A172 (cell line): Measurements from ENCODE around the gene NAPSA. TPM values are rescaled to one million over a fixed set of nuclear protein-coding genes. Genes with fewer than 3 reads are reported as not detected.

ENCODE experiments used
- DNase-seq: peaks from one replicate; pipeline ENCODE4 v3.0.0-alpha.2; 2015; ENCODE audit warnings: low spot score
- total RNA-seq: library from RNA; depleted of rRNA; stranded (reverse); fragments of >200 nt; shearing (Covaris generic); gene quantifications from 2 replicates; pipeline ENCODE4 v1.2.3, GENCODE V29; 2014

Gene NAPSA
- total RNA-seq, 1 experiment from 2014 or later = 0.16 TPM

DNA sequence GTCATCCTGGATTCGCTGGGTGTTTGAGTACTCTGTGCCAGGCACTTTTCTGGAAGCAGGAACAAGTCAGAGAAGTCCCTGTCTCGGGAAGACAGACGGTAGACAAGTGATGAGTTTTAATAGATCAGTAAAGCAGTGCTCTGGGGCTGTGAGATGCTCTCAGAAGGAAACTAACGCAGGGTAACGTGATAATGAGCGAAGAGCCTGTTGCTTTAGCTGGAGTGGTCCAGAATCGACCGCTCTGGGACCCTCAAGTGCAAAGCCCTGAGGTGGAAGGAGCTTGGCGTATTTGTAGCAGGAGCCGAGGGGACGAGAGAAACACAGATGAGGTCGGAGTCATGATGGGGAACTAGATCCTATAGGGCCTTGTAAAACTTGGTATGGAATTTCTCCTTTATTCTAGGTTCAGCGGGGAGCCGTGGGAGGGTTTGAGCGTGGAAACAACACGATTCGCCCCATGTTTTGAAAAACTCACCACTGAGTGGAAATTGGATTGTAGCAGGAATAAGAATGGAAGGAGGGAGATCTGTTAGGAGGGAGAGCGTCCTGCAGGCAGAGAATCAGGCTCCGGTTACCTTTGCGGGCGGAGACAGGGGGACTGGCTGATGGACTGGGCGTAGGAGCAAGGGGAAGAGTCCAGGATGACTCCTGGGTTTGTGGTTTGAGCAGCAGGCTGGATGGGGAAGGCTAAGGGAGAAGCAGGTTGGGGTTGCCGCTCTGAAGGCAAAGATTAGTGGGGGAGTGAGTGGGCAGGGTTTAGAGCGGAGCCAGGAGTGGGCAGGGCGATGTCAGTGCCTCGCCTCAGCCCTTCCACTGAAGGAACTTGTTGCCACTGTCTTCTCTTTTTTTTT is 19.5 kb upstream of the NAPSA start:
- DNase-seq = peak; percentile 35

DNA sequence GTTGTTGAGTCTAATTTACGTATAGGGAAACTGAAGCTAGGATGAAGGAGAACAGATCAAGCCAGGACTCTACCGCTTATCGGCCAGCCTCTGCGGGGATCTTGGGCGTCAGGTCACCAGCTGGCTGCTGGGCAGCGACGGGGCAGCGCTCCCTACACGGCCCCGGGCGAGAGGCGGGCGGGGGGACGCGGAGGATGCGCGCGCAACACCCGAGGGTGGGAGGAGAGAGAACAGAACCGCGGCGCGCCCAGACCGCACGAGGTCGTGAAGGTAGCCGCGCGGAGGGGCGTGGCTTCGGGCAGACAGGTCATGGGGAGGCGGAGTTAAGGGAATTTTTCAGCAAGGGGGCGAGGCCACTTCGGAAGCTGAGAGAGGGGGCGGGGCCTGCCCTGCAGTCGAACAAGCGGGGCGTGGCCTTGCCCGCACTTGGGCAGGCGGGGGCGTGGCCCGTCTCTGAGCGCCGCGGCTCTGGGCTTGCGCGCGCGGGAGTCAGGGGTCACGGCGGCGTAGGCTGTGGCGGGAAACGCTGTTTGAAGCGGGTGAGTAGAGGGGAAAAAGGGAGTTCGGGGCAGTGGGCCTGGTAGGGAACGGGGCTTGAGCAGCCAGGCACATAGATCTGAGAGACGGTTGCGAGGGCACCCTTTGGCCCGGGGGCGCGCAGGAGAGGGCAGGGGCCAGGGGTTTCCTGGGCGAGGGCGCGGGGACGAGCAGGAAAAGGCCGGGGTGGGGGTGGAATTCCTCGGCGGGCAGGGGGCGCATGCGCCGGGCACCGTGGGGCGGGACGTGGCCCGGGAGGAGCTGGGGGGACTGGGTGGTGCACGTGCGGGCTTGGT is 18.6 kb upstream of the NAPSA start, which contains the start of gene POLD1:
Gene POLD1 (plus strand): TSS at position 496 of the 833 bp plus-strand sequence. CDS start 14,505 bp downstream, outside the sequence.
- peak; percentile 96 for DNase-seq

DNA sequence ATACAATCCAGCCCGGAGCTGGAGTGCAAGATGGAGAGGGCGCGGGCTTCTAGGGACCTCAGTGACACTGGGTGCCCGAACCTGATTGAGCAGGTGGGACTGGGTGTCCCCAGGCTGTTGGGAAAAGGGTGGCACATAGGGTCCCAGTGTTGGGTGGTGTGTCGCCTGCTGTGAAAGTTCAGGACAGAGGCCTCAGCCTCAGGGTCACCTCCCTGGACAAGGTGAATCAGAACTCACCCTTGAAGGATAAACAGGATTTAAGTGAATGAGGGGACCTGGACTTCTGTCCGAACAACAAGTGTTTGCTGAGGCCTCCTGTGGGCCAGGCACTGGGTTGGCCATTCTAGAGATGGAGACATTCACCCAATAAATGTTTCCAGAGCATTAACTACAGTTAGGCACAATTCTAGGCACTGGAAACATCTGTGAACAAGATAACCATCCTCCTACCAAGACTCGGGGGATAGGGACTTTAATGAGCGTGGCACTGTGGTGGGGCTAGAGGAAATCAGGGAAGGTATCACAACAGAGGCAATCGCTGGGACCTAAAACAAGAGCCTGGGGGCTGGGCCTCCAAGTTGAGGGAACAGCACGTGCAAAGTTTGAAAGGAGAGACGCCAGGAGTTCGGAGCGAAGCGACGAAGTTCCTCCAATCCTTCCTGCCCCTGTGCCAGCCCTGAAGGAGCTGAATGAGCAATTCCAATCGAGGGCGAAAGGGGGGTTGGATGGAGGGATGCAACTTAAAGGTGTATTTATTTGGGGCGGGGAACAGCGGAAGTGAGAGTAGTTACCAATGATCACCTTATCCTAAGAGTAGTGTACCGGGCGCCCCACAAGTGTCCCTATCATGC is 17.8 kb upstream of the NAPSA start:
- DNase-seq = no peak

DNA sequence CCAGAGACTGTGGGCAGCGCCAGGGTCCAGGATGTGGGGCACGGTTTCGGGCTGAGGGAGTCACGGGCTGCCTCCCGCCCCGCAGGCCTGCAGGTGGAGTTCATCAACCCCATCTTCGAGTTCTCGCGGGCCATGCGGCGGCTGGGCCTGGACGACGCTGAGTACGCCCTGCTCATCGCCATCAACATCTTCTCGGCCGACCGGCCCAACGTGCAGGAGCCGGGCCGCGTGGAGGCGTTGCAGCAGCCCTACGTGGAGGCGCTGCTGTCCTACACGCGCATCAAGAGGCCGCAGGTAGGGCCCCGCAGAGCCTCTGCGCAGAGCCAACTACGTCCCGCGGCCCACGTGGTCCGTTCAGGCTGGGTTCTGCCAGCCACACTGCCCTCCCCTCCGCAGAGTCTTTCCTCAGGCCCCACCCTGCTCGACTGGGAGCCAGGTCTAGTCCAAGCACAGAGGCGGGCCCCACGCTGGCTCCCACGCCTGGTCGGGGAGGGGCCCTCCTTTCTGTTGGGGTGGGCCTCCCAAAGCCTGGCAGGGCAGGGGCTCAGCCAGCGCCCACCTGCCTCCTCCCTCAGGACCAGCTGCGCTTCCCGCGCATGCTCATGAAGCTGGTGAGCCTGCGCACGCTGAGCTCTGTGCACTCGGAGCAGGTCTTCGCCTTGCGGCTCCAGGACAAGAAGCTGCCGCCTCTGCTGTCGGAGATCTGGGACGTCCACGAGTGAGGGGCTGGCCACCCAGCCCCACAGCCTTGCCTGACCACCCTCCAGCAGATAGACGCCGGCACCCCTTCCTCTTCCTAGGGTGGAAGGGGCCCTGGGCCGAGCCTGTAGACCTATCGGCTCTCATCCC is 16.7 kb upstream of the NAPSA start:
- no peak for DNase-seq

DNA sequence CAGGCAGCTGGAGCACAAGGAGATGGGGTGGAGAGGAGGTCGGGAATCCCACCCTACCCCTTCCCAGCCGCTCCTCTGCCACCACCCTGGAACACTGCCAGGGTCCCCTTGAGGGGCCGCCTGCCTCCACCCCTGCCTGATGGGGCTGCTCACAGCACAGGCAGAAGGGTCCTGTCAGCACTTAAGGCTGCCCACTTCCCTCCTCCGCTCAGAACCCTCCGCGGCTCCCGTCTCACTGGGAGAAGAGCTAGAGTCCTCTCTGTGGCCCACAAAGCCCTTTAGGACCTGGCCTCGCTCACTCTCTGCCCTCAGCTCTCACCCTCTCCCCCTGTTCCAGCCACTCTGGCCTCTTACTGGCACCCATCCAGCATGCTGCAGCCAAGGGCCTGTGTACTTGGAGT is 15.3 kb upstream of the NAPSA start:
- no peak for DNase-seq

DNA sequence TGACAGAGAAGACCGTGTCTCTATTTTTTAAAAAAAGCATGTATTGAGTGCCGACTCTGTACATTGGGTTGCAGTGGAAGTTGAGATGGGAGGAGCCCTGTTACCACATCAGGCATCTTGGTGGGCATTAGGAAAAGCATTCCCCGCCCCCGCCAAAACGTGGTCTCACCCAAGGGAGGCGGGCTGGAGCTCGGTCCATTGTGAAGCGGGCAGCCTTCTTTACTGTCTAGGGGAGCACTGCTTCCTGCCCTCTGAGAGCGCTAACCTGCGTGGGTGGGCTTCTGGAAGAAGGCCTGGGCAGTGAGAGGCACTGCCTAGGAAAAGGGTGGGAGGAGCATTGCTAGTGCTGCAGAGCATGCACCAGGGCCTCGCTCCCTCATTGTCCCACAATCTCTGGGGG is 14.7 kb upstream of the NAPSA start:
- DNase-seq = no peak

DNA sequence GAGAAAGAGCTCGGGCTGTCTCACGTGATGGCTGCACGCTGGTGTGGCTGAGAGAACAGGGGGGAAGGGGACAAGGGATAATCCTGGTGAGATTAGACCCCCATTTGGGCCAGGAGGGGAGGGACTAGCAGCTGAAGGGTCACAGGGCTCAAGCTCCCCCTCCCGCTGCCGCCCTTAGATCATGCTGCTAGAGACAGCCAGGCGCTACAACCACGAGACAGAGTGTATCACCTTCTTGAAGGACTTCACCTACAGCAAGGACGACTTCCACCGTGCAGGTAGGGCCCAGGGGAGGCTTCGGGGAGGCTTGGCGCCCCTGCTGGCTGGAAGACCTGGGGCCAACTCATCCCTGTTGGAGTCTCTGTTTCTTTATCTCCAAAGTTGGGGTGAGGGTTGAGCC is 14.2 kb upstream of the NAPSA start:
- DNase-seq = no peak

DNA sequence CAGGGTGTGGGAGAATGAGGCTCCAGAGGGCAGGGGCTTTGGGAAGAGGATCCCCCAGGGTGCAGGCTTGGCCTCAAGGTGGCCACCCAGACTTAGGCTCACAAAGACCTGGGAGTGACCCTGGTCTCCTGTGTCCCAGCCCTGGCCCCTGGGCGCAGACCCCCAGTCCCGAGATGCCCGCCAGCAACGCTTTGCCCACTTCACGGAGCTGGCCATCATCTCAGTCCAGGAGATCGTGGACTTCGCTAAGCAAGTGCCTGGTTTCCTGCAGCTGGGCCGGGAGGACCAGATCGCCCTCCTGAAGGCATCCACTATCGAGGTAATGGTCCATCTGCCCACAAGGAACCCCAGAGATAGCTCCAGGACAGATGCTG is 13.4 kb upstream of the NAPSA start:
- no peak for DNase-seq

DNA sequence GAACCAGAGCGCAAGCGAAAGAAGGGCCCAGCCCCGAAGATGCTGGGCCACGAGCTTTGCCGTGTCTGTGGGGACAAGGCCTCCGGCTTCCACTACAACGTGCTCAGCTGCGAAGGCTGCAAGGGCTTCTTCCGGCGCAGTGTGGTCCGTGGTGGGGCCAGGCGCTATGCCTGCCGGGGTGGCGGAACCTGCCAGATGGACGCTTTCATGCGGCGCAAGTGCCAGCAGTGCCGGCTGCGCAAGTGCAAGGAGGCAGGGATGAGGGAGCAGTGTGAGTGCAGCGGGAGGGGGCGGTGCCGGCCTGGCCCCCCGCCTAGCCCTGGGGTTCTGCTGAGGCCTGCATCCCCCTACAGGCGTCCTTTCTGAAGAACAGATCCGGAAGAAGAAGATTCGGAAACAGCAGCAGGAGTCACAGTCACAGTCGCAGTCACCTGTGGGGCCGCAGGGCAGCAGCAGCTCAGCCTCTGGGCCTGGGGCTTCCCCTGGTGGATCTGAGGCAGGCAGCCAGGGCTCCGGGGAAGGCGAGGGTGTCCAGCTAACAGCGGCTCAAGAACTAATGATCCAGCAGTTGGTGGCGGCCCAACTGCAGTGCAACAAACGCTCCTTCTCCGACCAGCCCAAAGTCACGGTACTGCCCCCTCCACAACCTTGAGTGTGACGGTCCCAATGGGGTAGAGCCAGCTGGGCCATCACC is 12.9 kb upstream of the NAPSA start:
- no peak for DNase-seq

DNA sequence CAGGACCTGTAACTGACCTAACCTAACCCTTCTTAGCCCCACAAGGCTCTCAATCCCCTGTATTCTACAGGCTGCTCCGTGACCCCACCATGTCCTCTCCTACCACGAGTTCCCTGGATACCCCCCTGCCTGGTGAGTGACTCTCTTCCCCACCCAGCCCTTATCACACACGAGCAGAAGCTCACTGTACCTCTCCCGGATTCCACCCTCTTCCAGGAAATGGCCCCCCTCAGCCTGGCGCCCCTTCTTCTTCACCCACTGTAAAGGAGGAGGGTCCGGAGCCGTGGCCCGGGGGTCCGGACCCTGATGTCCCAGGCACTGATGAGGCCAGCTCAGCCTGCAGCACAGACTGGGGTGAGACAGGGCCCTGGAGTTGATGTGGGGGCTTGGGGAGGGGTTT is 12.1 kb upstream of the NAPSA start:
- no peak for DNase-seq

DNA sequence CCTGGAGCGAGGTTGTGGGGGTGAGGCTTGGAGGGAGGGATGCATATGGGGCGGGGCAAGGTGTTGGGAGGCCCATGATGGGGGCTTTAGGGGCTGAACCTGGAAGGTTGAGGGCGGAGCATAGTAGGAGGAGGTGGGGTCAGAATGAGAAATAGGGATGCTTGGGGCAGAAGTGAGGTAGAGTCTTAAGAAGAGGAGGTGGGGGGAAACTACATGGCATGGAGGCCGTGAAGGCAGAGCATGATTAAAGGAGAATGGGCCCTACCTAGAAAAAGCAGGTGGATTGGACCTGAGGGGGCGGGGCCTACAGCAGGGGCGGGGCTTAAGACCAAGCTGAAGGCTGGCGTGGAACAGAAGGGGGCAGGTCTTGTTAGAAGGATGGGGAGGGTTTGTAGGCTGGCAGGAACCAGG is 11.6 kb upstream of the NAPSA start:
- DNase-seq = no peak

DNA sequence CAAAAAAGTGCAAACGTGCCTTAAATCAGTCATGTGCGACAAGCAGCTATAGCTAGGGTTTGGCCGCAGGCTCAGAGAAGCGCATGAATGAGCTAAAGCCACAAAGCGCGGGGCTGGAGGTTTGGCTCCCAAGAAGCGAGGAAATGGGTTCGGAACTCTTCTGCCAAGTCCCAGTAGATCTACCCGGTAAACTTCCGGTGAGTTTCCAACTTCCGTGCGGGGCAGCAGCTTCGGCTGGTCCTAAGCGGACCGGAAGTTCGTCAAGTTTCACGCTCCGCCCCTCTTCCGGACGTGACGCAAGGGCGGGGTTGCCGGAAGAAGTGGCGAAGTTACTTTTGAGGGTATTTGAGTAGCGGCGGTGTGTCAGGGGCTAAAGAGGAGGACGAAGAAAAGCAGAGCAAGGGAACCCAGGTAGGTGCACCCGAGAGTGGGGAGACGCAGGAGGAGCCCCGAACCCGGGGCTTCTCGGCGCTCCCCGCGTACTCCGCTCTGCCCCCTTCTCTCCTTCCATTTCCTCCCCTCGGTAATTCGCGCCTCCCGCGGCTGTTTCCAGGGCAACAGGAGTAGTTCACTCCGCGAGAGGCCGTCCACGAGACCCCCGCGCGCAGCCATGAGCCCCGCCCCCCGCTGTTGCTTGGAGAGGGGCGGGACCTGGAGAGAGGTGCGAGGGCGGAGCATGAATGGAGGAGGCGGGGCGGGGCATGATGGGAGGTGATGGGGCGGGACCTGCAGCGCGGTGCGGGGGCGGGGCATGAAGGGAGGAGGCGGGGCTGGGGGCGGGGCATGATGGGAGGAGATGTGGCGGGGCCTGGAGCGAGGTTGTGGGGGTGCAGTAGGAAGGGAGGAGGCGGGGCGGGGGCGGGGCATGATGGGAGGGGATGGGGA is 11.0 kb upstream of the NAPSA start, which contains the start of gene NR1H2:
Gene NR1H2 (plus strand): TSS at position 292 of the 885 bp plus-strand sequence. CDS start 1,149 bp downstream, outside the sequence.
- DNase-seq = peak; percentile 97

DNA sequence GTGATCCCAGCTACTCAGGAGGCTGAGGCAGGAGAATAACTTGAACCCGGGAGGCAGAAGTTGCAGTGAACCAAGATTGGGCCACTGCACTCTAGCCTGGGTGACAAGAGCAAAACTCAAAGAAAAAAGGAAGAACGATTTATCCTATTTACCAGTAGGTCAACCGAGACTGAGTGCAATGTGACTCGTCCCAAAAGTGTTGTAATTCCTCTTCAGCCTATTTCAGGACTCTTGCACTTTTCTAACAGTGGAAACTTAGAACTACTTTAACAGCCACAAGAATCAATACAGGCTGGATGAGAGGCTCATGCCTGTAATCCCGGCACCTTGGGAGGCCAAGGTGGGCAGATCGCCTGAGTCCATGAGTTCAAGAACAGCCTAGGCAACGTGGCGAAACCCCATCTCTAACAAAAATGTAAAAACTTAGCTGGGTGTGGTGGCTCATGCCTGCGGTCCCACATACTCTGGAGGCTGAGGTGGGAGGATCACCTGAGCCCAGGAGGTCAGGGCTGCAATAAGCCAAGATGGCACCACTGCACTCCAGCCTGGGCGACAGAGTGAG is 6.6 kb upstream of the NAPSA start:
- DNase-seq = no peak

DNA sequence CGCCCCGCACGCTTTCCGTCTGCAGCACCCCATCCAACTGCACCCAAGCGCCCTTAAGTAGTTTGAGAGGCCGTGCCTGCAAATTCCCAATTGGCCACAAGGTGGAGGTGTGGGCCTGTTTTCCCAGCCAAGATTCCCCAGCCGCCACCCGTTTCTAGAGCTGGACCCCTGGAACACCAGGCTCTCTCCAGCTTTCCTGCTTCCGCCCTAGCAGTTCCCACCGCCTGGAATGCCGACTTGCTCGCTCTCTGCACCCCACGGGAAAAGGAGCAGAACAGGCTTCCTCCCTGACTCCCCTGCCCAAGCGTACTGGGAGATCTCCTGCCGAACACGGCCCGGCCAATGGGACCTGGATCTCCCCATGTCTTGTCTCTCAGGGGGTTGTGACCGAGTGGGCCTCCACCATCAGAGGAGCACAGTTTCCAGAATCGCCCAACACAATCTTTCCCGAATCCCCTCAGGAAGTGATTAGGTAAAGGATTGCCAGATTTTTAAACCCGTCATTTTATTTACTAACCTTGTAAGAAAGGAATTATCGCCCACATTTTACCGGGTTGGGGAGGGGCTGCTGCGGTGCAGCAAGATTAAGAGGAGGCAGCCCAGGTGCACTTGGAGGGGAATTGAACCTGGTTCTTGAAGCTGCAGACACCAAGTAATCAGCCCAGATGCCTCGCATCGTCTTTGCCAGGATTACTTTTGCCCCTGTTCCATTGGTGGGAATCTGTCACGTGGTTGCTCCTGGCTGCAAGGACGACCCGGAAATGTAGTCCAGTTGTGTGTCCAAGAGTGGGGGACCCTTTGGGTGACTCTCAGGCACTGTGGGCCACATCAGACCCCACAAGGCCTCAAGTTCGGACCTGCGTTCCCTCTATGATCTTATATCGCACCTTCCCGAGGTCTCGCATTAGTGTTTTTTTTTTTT is 3.5 kb upstream of the NAPSA start:
- peak; percentile 76 for DNase-seq

DNA sequence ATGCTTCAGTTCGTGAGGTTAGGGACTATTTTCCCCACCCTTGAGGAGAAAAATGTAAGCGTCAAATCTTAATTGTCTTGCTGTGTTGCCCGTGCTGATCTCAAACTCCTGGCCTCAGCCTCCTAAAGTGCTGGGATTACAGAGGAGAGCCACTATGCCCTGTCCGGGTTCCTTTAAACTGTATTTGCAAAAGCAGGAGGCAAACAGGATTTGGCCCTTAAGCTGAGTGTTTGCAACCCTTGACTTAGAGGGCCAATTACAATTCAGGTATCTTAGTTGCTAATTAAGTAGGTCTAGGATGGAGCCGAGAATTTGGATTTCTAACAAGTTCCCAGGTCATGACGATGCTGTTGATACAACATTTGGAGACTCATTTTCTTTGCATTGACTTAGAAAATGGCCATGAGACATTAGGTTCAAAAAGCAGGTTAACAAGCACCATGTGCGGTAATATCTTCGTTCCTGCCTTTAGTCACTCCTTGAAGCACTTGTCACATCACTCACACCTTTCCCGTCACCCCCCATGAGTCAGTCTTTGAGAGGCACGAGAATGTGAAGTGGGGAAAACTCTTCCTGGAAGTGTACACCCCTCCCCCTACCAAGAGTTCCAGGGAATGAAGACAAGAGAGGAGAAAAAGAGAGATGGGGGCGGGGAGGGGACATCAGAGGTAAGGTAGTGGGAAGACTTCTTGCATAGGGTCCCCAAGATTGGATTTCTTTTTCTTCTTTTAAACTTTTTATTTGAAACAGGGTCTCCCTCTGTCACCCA is 2.6 kb downstream of the NAPSA start:
- no peak for DNase-seq

DNA sequence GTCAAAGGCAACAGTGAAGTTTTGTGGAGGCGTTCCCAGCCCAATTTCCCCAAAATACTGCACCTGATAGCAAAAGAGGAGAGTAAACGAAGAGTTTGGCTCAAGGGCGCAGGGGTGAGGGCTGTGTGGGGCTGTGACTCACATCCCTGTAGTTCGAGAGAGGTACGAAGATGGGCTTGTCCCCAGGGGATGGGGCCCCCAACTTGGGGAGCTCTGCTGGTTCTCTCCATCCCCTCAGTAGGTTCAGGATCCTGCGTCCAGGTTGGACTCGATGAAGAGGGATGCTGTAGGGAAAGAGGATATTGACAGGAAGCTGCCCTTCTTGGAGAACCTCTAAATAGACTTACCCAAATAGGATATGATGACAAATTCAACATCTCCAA is 3.4 kb downstream of the NAPSA start:
- DNase-seq = no peak
